Amygdala (tissue), 56 donors: Measurements from ENCODE around the gene MIB1.
"Not testable (repeated sequence)": the region's sequence is repeated elsewhere in the genome, so short reads cannot be mapped to it uniquely, and the experiment has no call there.

Source experiments
- DNase-seq, 56 donors: peaks; one replicate each; lab custom pipeline; 2025; lab: John Stamatoyannopoulos, UW

MIB1 gene

GRCh38 chr18:21740538-21741311 lies at the start of gene MIB1:
Gene MIB1 (plus strand): TSS chr18:21740792. CDS start chr18:21741584, 792 bp downstream.
- DNase-seq = peak; percentile 68 to 100 (median 98)

- no peak for DNase-seq
Measured at GRCh38 chr18:21693322-21693721, 47.3 kb upstream of the MIB1 start.

GRCh38 chr18:21700528-21701075 lies 40.0 kb upstream of the MIB1 start:
- no peak for DNase-seq

- no peak for DNase-seq
Measured at GRCh38 chr18:21701621-21702020, 39.0 kb upstream of the MIB1 start.

- no peak for DNase-seq
Measured at GRCh38 chr18:21702602-21703001, 38.0 kb upstream of the MIB1 start.

- DNase-seq = peak in 7 of 56 donors; percentile 4 to 26 (median 13)
Measured at GRCh38 chr18:21703241-21703820, 37.3 kb upstream of the MIB1 start.

GRCh38 chr18:21704603-21705364 lies 35.8 kb upstream of the MIB1 start, which contains the start of gene ABHD3:
Gene ABHD3 (minus strand): TSS chr18:21704774. CDS start chr18:21704665, 109 bp downstream.
- peak; percentile 42 to 93 (median 82) for DNase-seq

- DNase-seq = no peak
Measured at GRCh38 chr18:21706386-21706865, 34.2 kb upstream of the MIB1 start.

GRCh38 chr18:21707130-21707529 lies 33.5 kb upstream of the MIB1 start:
- not testable (repeated sequence) for DNase-seq

- DNase-seq = no peak
Measured at GRCh38 chr18:21714474-21714873, 26.1 kb upstream of the MIB1 start.

GRCh38 chr18:21722687-21723086 lies 17.9 kb upstream of the MIB1 start:
- no peak for DNase-seq

GRCh38 chr18:21725201-21725600 lies 15.4 kb upstream of the MIB1 start:
- no peak for DNase-seq

- DNase-seq = no peak
Measured at GRCh38 chr18:21727702-21728101, 12.9 kb upstream of the MIB1 start.

GRCh38 chr18:21733011-21733410 lies 7.6 kb upstream of the MIB1 start:
- no peak for DNase-seq

- no peak for DNase-seq
Measured at GRCh38 chr18:21735452-21736015, 5.1 kb upstream of the MIB1 start.

- not testable (repeated sequence) for DNase-seq
Measured at GRCh38 chr18:21736926-21737325, 3.7 kb upstream of the MIB1 start.

- peak in 1 of 56 donors; percentile 1 for DNase-seq
Measured at GRCh38 chr18:21739604-21740537, 721 bp upstream of the MIB1 start.

GRCh38 chr18:21741312-21741561 lies 645 bp downstream of the MIB1 start:
- peak in 1 of 56 donors; percentile 72 for DNase-seq

- DNase-seq = peak in 22 of 56 donors; percentile 6 to 72 (median 28)
Measured at GRCh38 chr18:21741562-21742314, 1.1 kb downstream of the MIB1 start.
